IMR-90 (cell line): ENCODE measurements around the gene ETFA.

Experiments
- BHLHE40 ChIP-seq: fragments of 150-350 bp; IDR thresholded peaks from 2 replicates; pipeline ENCODE4 v1.6.1; 2016; ENCODE audit warnings: mild to moderate bottlenecking, low read depth, low read length
- CEBPB ChIP-seq: IDR thresholded peaks from 2 replicates; pipeline ENCODE4 v1.6.1; 2012; ENCODE audit warnings: low read depth, low read length, improper control_type of control experiment
- CHD1 ChIP-seq: IDR thresholded peaks from 2 replicates; pipeline ENCODE4 v1.6.1; 2012; ENCODE audit warnings: low read depth, low read length, improper control_type of control experiment
- FOS ChIP-seq: fragments of 150-350 bp; IDR thresholded peaks from 2 replicates; pipeline ENCODE4 v1.6.1; 2016; ENCODE audit warnings: low read depth, low read length
- MAFK ChIP-seq: IDR thresholded peaks from 2 replicates; pipeline ENCODE4 v1.6.1; 2012; ENCODE audit warnings: low read depth, low read length, improper control_type of control experiment
- MAZ ChIP-seq: IDR thresholded peaks from 2 replicates; pipeline ENCODE4 v1.6.1; 2012; ENCODE audit warnings: low read depth, mild to moderate bottlenecking, low read length, improper control_type of control experiment, moderate library complexity, borderline replicate concordance
- MXI1 ChIP-seq: IDR thresholded peaks from 2 replicates; pipeline ENCODE4 v1.6.1; 2012; ENCODE audit warnings: low read depth, mild to moderate bottlenecking, low read length, moderate library complexity, borderline replicate concordance
- POLR2A ChIP-seq: IDR thresholded peaks from 2 replicates; pipeline ENCODE4 v1.6.1; 2012; ENCODE audit warnings: mild to moderate bottlenecking, low read depth, low read length
- RAD21 ChIP-seq: IDR thresholded peaks from 2 replicates; pipeline ENCODE4 v1.6.1; 2012; ENCODE audit warnings: low read length, improper control_type of control experiment
- RFX5 ChIP-seq: IDR thresholded peaks from 2 replicates; pipeline ENCODE4 v1.8.0; 2012; ENCODE audit warnings: low read depth, mild to moderate bottlenecking, low read length, moderate library complexity
- SMC3 ChIP-seq: fragments of 150-350 bp; IDR thresholded peaks from 2 replicates; pipeline ENCODE4 v1.6.1; 2016; ENCODE audit warnings: low read depth, mild to moderate bottlenecking, antibody characterized with exemption, low read length, moderate library complexity
- USF2 ChIP-seq: fragments of 150-350 bp; IDR thresholded peaks from 2 replicates; pipeline ENCODE4 v1.6.1; 2017; ENCODE audit warnings: mild to moderate bottlenecking, antibody characterized with exemption, low read length, low read depth
- TF ChIP-seq, protein P1 (sequence below): conservative IDR thresholded peaks from 2 replicates; pipeline ENCODE4 v1.5.1; 2012; ENCODE audit warnings: mild to moderate bottlenecking, low read depth, low read length, improper control_type of control experiment

GRCh38 chr15:76328106-76328696 lies 16.9 kb upstream of the ETFA start:
- TF ChIP-seq, protein P1, sequence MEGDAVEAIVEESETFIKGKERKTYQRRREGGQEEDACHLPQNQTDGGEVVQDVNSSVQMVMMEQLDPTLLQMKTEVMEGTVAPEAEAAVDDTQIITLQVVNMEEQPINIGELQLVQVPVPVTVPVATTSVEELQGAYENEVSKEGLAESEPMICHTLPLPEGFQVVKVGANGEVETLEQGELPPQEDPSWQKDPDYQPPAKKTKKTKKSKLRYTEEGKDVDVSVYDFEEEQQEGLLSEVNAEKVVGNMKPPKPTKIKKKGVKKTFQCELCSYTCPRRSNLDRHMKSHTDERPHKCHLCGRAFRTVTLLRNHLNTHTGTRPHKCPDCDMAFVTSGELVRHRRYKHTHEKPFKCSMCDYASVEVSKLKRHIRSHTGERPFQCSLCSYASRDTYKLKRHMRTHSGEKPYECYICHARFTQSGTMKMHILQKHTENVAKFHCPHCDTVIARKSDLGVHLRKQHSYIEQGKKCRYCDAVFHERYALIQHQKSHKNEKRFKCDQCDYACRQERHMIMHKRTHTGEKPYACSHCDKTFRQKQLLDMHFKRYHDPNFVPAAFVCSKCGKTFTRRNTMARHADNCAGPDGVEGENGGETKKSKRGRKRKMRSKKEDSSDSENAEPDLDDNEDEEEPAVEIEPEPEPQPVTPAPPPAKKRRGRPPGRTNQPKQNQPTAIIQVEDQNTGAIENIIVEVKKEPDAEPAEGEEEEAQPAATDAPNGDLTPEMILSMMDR, result no peak
- no peak for TF ChIP-seq USF2
- TF ChIP-seq POLR2A, result no peak
- no peak for TF ChIP-seq MXI1
- TF ChIP-seq RAD21, result no peak
- TF ChIP-seq MAFK, result no peak
- no peak for TF ChIP-seq SMC3
- TF ChIP-seq CEBPB, result no peak
- TF ChIP-seq BHLHE40, result no peak
- TF ChIP-seq FOS, result no peak
- TF ChIP-seq RFX5, result no peak
- TF ChIP-seq MAZ, result no peak
- no peak for TF ChIP-seq CHD1
